ENCODE results near the gene ZNF90. TPM values are rescaled to one million over a fixed set of nuclear protein-coding genes. Genes with fewer than 3 reads are reported as not detected.

Gene ZNF90
- total and polyA plus RNA-seq, 10 of the 15 experiments (the other 5 are each of a cell fraction or from before 2014, with no cell fraction given), result 0.06 to 1.3 (median 0.18) TPM; not detected in 1

DNA sequence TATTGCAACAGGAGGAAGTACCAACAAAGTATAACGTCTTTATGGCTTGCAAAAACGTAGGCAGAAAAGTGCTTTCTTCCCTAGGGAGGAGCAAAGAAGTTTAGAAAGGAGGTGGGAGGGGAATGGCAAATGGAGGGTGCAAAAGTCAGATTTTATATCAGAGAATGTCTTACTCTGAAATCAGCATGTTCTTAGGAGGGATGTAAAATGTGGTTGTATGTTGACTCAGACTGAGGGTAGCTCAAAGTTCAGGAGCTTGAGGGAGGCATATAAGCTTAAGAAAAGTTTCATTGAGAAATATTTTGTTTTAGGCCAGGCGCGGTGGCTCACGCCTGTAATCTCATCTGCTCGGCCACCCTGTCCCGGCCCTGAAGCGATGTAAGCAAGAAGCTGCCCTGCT, 1.7 kb downstream of the ZNF90 start:
- no peak for FAIRE-seq
- no peak for DNase-seq (ENCODE audit: low read depth, low spot score)
- Histone ChIP-seq H3K79me2 (ENCODE audit: control insufficient read depth, insufficient read depth, low read length) (no peaks in the 10 kb centered on the region), H3K27ac (ENCODE audit: control insufficient read depth, insufficient read depth) (no peak overlapping the region), H3K36me3 (ENCODE audit: control insufficient read depth in 2 of 2, insufficient read depth in 2 of 2, low read length in 1 of 2) (no peaks in the 10 kb centered on the region), H3K4me2 (ENCODE audit: control insufficient read depth, insufficient read depth) (no peak overlapping the region), H2AFZ (ENCODE audit: control insufficient read depth, low read depth, low read length) (no peak overlapping the region), H4K20me1 (ENCODE audit: control insufficient read depth, insufficient read depth) (no peaks in the 10 kb centered on the region), H3K27me3 (replicated peaks in 1 of 2; ENCODE audit: control insufficient read depth in 2 of 2, insufficient read depth in 2 of 2, low read length in 1 of 2) (no peaks in the 10 kb centered on the region), H3K4me3 (no peak overlapping the region), H3K4me1 (ENCODE audit: control insufficient read depth, insufficient read depth, low read length) (no peaks in the 10 kb centered on the region), H3K9me3 (replicated peaks; ENCODE audit: control insufficient read depth, insufficient read depth, low read length) (no peaks in the 10 kb centered on the region; the same call in 1 of the 3 replicates), H3K9ac (ENCODE audit: control insufficient read depth, insufficient read depth, low read length) (no peak overlapping the region)
- no TSS peak for BruUV-seq (replicated peaks)
- CTCF ChIA-PET, result interaction anchor here (0.6 kb wide), 1 partner anchor 481 kb away, joined by 4 read pairs; no protein-coding TSS in a partner anchor
- ATAC-seq, result no peak
- POLR2A ChIA-PET, result interaction anchor here (0.6 kb wide), 1 partner anchor 156 kb away, joined by 7 read pairs; no protein-coding TSS in a partner anchor
- in situ Hi-C loops (cut with MboI), result no loop called here
- WGBS (ENCODE audit: insufficient coverage, insufficient replicate concordance, low lambda C conversion rate, missing lambda C conversion rate), result 84% methylated on average over 8 of the region's 8 CpGs
- intact Hi-C loops (cut with micrococcal nuclease; ENCODE audit: unreplicated experiment), result no loop called here
- SMC1A ChIA-PET (ENCODE audit: uncharacterized antibody, unreplicated experiment), result no interaction called here
- RAD21 ChIA-PET (ENCODE audit: unreplicated experiment), result no interaction called here
- TF ChIP-seq GABPA (IDR thresholded peaks at IDR 0.05; ENCODE audit: low read depth) (no peak), SUPT20H (IDR thresholded peaks at IDR 0.05; ENCODE audit: borderline replicate concordance, control insufficient read depth, low read depth, low read length) (no peak), EED (IDR thresholded peaks at IDR 0.05; ENCODE audit: low read depth) (no peak), ATF7 (IDR thresholded peaks at IDR 0.05; ENCODE audit: low read depth) (no peak), PAX8 (IDR thresholded peaks at IDR 0.05) (no peak), POLR2A (IDR thresholded peaks at IDR 0.05; ENCODE audit: low read depth, low read length) (no peak), NR2F1 (conservative IDR thresholded peaks at IDR 0.05) (no peak), SREBF1 (IDR thresholded peaks at IDR 0.05; ENCODE audit: low read length) (no peak), ASH2L (IDR thresholded peaks at IDR 0.05; ENCODE audit: borderline replicate concordance, low read depth) (no peak), BRCA1 (IDR thresholded peaks at IDR 0.05; ENCODE audit: low read depth, low read length) (no peak), TCF7 (IDR thresholded peaks at IDR 0.05; ENCODE audit: borderline replicate concordance) (no peak), ZNF384 (IDR thresholded peaks at IDR 0.05; ENCODE audit: borderline replicate concordance, low read depth, low read length) (no peak), CHD2 (IDR thresholded peaks at IDR 0.05; ENCODE audit: borderline replicate concordance, low read depth, low read length) (no peak)
- TF ChIP-seq, protein P1, sequence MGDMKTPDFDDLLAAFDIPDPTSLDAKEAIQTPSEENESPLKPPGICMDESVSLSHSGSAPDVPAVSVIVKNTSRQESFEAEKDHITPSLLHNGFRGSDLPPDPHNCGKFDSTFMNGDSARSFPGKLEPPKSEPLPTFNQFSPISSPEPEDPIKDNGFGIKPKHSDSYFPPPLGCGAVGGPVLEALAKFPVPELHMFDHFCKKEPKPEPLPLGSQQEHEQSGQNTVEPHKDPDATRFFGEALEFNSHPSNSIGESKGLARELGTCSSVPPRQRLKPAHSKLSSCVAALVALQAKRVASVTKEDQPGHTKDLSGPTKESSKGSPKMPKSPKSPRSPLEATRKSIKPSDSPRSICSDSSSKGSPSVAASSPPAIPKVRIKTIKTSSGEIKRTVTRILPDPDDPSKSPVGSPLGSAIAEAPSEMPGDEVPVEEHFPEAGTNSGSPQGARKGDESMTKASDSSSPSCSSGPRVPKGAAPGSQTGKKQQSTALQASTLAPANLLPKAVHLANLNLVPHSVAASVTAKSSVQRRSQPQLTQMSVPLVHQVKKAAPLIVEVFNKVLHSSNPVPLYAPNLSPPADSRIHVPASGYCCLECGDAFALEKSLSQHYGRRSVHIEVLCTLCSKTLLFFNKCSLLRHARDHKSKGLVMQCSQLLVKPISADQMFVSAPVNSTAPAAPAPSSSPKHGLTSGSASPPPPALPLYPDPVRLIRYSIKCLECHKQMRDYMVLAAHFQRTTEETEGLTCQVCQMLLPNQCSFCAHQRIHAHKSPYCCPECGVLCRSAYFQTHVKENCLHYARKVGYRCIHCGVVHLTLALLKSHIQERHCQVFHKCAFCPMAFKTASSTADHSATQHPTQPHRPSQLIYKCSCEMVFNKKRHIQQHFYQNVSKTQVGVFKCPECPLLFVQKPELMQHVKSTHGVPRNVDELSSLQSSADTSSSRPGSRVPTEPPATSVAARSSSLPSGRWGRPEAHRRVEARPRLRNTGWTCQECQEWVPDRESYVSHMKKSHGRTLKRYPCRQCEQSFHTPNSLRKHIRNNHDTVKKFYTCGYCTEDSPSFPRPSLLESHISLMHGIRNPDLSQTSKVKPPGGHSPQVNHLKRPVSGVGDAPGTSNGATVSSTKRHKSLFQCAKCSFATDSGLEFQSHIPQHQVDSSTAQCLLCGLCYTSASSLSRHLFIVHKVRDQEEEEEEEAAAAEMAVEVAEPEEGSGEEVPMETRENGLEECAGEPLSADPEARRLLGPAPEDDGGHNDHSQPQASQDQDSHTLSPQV (IDR thresholded peaks at IDR 0.05), result no peak
- TF ChIP-seq, protein P2, sequence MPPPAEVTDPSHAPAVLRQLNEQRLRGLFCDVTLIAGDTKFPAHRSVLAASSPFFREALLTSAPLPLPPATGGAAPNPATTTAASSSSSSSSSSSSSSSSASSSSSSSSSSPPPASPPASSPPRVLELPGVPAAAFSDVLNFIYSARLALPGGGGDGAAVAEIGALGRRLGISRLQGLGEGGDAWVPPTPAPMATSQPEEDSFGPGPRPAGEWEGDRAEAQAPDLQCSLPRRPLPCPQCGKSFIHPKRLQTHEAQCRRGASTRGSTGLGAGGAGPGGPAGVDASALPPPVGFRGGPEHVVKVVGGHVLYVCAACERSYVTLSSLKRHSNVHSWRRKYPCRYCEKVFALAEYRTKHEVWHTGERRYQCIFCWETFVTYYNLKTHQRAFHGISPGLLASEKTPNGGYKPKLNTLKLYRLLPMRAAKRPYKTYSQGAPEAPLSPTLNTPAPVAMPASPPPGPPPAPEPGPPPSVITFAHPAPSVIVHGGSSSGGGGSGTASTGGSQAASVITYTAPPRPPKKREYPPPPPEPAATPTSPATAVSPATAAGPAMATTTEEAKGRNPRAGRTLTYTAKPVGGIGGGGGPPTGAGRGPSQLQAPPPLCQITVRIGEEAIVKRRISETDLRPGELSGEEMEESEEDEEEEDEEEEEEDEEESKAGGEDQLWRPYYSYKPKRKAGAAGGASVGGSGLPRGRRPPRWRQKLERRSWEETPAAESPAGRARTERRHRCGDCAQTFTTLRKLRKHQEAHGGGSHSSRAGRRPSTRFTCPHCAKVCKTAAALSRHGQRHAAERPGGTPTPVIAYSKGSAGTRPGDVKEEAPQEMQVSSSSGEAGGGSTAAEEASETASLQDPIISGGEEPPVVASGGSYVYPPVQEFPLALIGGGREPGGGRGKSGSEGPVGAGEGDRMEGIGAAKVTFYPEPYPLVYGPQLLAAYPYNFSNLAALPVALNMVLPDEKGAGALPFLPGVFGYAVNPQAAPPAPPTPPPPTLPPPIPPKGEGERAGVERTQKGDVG (CRISPR knock-in tag; IDR thresholded peaks at IDR 0.05), result no peak
- TF ChIP-seq, protein P3, sequence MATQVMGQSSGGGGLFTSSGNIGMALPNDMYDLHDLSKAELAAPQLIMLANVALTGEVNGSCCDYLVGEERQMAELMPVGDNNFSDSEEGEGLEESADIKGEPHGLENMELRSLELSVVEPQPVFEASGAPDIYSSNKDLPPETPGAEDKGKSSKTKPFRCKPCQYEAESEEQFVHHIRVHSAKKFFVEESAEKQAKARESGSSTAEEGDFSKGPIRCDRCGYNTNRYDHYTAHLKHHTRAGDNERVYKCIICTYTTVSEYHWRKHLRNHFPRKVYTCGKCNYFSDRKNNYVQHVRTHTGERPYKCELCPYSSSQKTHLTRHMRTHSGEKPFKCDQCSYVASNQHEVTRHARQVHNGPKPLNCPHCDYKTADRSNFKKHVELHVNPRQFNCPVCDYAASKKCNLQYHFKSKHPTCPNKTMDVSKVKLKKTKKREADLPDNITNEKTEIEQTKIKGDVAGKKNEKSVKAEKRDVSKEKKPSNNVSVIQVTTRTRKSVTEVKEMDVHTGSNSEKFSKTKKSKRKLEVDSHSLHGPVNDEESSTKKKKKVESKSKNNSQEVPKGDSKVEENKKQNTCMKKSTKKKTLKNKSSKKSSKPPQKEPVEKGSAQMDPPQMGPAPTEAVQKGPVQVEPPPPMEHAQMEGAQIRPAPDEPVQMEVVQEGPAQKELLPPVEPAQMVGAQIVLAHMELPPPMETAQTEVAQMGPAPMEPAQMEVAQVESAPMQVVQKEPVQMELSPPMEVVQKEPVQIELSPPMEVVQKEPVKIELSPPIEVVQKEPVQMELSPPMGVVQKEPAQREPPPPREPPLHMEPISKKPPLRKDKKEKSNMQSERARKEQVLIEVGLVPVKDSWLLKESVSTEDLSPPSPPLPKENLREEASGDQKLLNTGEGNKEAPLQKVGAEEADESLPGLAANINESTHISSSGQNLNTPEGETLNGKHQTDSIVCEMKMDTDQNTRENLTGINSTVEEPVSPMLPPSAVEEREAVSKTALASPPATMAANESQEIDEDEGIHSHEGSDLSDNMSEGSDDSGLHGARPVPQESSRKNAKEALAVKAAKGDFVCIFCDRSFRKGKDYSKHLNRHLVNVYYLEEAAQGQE (IDR thresholded peaks at IDR 0.05; ENCODE audit: low read depth, low read length), result no peak

Measured in GM12878 (cell line).